Uterus (tissue), 4 donors: ENCODE results near the gene FETUB. TPM values are rescaled to one million over a fixed set of nuclear protein-coding genes. Genes with fewer than 3 reads are reported as not detected.

Experiments
- DNase-seq, 2 donors: peaks; one replicate each; pipeline ENCODE4 v3.0.0-alpha.2; 2019 to 2020
- H3K27ac ChIP-seq, 2 donors: fragments of 200-600 bp; sonication (generic); 1 replicate in 1 of 2; 2 replicates in 1 of 2; pipeline ENCODE4 v1.5.1; 2016 to 2018
- H3K27me3 ChIP-seq, 2 donors: fragments of 200-600 bp; sonication (generic); one replicate each; pipeline ENCODE4 v1.5.1; 2018 to 2019; ENCODE audit warnings: control low read depth in 1 of 2
- H3K36me3 ChIP-seq, 2 donors: fragments of 200-600 bp; sonication (generic); one replicate each; pipeline ENCODE4 v1.5.1; 2019; ENCODE audit warnings: control low read depth in 1 of 2
- H3K4me1 ChIP-seq, 2 donors: fragments of 200-600 bp; sonication (generic); one replicate each; pipeline ENCODE4 v1.5.1; 2018 to 2019; ENCODE audit warnings: control low read depth in 1 of 2
- H3K4me3 ChIP-seq, 2 donors: fragments of 200-600 bp; sonication (generic); 1 replicate in 1 of 2; 2 replicates in 1 of 2; pipeline ENCODE4 v1.5.1; 2018 to 2019; ENCODE audit warnings: mild to moderate bottlenecking in 1 of 2
- H3K9me3 ChIP-seq, 2 donors: fragments of 200-600 bp; sonication (generic); one replicate each; pipeline ENCODE4 v1.5.1; 2019; ENCODE audit warnings: control low read depth in 1 of 2
- POLR2A ChIP-seq, 2 donors: fragments of 450-650 bp; IDR thresholded peaks; one replicate each; pipeline ENCODE4 v1.6.1; 2016; ENCODE audit warnings: antibody characterized with exemption in 2 of 2, mild to moderate bottlenecking in 1 of 2, moderate library complexity in 1 of 2
- intact Hi-C: fragments of 100-400 bp; cut with DNase I; formaldehyde crosslinking; loops from one replicate; pipeline ENCODE4 v1.15.1; 2023; ENCODE audit warnings: low total_unique reads
- total RNA-seq, 4 donors: library from RNA; depleted of rRNA in 3 of 4; stranded (reverse); fragments of >200 nt in 3 of 4; gene quantifications; one replicate each; pipeline versions ENCODE4 v1.1.0 to v1.2.4, GENCODE V29; 2014 to 2023
- TF ChIP-seq, protein P1 (sequence below), 4 experiments: fragments of 200-600 bp in 2 of 4; fragments of 450-650 bp in 2 of 4; sonication (generic) in 2 of 4; IDR thresholded peaks; one replicate each; pipeline ENCODE4 v1.5.1; 2016 to 2019; ENCODE audit warnings: antibody characterized with exemption in 4 of 4, mild to moderate bottlenecking in 2 of 4, moderate library complexity in 1 of 4
- donor health status: DM: yes; HTN: yes; CAD: no.

Gene FETUB, protein sequence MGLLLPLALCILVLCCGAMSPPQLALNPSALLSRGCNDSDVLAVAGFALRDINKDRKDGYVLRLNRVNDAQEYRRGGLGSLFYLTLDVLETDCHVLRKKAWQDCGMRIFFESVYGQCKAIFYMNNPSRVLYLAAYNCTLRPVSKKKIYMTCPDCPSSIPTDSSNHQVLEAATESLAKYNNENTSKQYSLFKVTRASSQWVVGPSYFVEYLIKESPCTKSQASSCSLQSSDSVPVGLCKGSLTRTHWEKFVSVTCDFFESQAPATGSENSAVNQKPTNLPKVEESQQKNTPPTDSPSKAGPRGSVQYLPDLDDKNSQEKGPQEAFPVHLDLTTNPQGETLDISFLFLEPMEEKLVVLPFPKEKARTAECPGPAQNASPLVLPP
- not detected for total RNA-seq

DNA sequence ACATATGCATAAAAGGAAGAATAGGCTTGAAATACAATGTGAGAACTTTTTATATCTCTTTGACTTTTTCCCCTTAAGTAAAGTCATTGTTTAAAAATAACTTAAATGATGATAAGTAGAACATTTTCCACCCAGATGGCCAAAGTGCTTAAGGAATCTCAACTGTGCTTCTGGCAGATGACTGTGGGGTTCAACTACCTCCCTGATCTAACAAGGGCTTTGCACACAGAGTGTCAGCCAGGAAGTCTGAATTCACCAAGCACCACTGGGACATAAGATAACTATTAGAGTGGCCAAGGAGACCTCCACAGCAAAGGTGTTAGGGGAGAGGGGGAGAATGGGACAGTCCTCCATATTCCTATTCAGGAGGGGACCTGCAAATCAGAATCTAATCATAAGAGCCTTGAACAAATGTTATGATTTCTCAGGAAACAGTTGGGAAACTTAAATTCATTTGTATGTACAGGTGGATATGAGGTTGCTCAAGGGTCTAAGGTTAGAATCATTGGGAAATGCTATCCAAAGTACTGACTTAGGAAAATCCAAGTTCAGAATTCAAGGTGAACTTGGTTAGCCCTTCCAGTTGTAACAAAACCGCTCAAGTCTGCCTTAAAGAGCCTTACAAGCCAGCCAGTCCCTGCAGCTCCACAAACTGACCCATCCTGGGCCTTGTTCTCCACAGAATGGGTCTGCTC is at the start of gene FETUB:
FETUB (plus strand) TSS at position 622 of the 695 bp plus-strand sequence; CDS start at position 684, 62 bp downstream.
- intact Hi-C loops: no loop called here
- Histone ChIP-seq H3K4me1 (no peaks in the 10 kb centered on the region), H3K36me3 (no peaks in the 10 kb centered on the region), H3K27ac (no peak within 1 kb of the TSS), H3K9me3 (no peaks in the 10 kb centered on the region), H3K27me3 (no peaks in the 10 kb centered on the region), H3K4me3 (no peak within 1 kb of the TSS)
- DNase-seq: no peak
- TF ChIP-seq, protein P1, sequence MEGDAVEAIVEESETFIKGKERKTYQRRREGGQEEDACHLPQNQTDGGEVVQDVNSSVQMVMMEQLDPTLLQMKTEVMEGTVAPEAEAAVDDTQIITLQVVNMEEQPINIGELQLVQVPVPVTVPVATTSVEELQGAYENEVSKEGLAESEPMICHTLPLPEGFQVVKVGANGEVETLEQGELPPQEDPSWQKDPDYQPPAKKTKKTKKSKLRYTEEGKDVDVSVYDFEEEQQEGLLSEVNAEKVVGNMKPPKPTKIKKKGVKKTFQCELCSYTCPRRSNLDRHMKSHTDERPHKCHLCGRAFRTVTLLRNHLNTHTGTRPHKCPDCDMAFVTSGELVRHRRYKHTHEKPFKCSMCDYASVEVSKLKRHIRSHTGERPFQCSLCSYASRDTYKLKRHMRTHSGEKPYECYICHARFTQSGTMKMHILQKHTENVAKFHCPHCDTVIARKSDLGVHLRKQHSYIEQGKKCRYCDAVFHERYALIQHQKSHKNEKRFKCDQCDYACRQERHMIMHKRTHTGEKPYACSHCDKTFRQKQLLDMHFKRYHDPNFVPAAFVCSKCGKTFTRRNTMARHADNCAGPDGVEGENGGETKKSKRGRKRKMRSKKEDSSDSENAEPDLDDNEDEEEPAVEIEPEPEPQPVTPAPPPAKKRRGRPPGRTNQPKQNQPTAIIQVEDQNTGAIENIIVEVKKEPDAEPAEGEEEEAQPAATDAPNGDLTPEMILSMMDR (IDR thresholded peaks at IDR 0.05): no peak
- no peak for TF ChIP-seq POLR2A (IDR thresholded peaks at IDR 0.05)

DNA sequence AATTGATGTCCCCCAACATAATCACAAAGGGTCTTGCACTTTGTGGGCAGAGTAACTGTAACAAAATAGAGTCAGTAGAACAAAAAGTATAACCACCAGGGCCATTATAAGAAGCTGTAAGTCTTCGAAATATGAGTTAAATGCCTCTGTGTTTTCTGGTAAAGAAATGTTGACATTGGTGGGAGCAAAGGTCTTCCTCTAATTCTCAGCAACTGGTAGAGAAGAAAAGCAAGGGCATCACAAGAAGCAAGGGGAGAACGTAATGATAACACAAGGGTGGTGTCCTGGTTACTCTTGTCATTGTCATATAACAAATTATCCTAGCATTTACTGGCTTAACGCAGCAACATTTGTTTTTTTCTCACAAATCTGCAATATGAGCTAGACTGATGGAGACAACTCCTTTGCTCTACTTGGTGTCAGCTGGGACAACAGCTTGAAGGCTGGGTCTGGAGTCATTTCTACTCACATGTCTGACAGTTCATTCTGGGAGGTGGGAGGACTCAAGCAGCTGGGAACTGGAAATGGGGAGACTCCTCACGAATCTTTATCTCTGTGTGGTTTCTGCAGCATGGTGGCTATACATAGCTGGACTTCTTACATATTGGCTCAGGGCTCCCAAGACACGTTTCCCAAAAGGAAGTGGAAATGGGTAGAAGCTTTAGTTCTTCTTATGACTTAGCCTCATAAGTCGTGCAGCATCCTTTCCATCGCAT is 49.5 kb upstream of the FETUB start:
- no peak for DNase-seq
- Histone ChIP-seq H3K27ac (no peak overlapping the region), H3K4me3 (no peak overlapping the region), H3K36me3 (no peaks in the 10 kb centered on the region), H3K4me1 (no peaks in the 10 kb centered on the region), H3K27me3 (no peaks in the 10 kb centered on the region), H3K9me3 (no peaks in the 10 kb centered on the region)
- intact Hi-C loops: no loop called here
- no peak for TF ChIP-seq POLR2A (IDR thresholded peaks at IDR 0.05)
- TF ChIP-seq, protein P1 (IDR thresholded peaks at IDR 0.05): no peak

- Histone ChIP-seq H3K4me1 (no peaks in the 10 kb centered on the region), H3K36me3 (no peaks in the 10 kb centered on the region), H3K4me3 (no peak overlapping the region), H3K27me3 (no peaks in the 10 kb centered on the region), H3K27ac (no peak overlapping the region), H3K9me3 (no peaks in the 10 kb centered on the region)
- DNase-seq: no peak
- intact Hi-C loops: no loop called here
- no peak for TF ChIP-seq POLR2A (IDR thresholded peaks at IDR 0.05)
- TF ChIP-seq, protein P1 (IDR thresholded peaks at IDR 0.05): no peak
These were observed 47.5 kb upstream of the FETUB start for GRCh38 chr3:186592682-186593081.

DNA sequence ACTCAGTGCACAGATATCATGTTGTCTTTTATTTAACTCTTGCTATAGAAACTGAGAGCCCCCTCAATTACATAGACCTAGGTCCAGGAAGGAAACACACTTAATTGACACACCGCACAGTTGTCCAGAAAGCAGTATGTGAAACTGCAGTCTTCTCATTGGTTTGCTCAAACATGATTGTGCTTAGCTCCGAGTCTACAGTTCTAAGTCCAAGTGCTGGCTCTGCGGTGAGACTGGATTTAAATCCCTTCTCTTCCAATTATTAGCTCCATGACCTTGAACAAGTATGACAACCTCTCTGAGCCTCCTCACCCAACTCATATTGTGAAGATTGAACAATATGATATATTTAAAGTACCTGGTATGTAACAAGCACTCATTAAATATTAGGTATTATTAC is 46.3 kb upstream of the FETUB start:
- H3K4me3 ChIP-seq: no peak overlapping the region
- TF ChIP-seq, protein P1 (IDR thresholded peaks at IDR 0.05): no peak
- TF ChIP-seq POLR2A (IDR thresholded peaks at IDR 0.05): no peak
- intact Hi-C loops: no loop called here
- no peaks in the 10 kb centered on the region for H3K36me3 ChIP-seq
- DNase-seq: no peak
- H3K4me1 ChIP-seq: no peaks in the 10 kb centered on the region
- H3K27me3 ChIP-seq: no peaks in the 10 kb centered on the region
- H3K9me3 ChIP-seq: no peaks in the 10 kb centered on the region
- no peak overlapping the region for H3K27ac ChIP-seq
